Esophagus muscularis mucosa (tissue), 4 donors: ENCODE results near the gene INO80E. TPM values are rescaled to one million over a fixed set of nuclear protein-coding genes. Genes with fewer than 3 reads are reported as not detected.

Experiments used
- DNase-seq: peaks from one replicate; pipeline ENCODE4 v3.0.0-alpha.2; 2017; ENCODE audit errors: extremely low spot score
- H3K27ac ChIP-seq, 4 donors: fragments of 200-600 bp; sonication (generic); replicated peaks in 1 of 4; 1 replicate in 3 of 4; 2 replicates in 1 of 4; pipeline ENCODE4 v1.5.1; 2016 to 2019; ENCODE audit warnings: mild to moderate bottlenecking in 1 of 4
- H3K27me3 ChIP-seq, 4 donors: fragments of 200-600 bp; sonication (generic); one replicate each; pipeline versions ENCODE4 v1.5.1 to v1.6.0; 2016 to 2019
- H3K36me3 ChIP-seq, 4 donors: fragments of 200-600 bp; sonication (generic); one replicate each; pipeline ENCODE4 v1.5.1; 2016 to 2019
- H3K4me1 ChIP-seq, 4 donors: fragments of 200-600 bp; sonication (generic); one replicate each; pipeline ENCODE4 v1.5.1; 2016 to 2019
- H3K4me3 ChIP-seq, 4 donors: fragments of 200-600 bp; sonication (generic); 1 replicate in 2 of 4; 2 replicates in 2 of 4; pipeline ENCODE4 v1.5.1; 2016 to 2019; ENCODE audit warnings: mild to moderate bottlenecking in 4 of 4, moderate library complexity in 1 of 4
- H3K9me3 ChIP-seq, 4 donors: fragments of 200-600 bp; sonication (generic); 1 replicate in 3 of 4; 2 replicates in 1 of 4; pipeline ENCODE4 v1.5.1; 2016 to 2019
- CTCF ChIP-seq, 3 experiments: fragments of 200-600 bp in 2 of 3; fragments of 450-650 bp in 1 of 3; sonication (generic) in 2 of 3; IDR thresholded peaks; one replicate each; pipeline ENCODE4 v1.5.1; 2017 to 2019; ENCODE audit warnings: antibody characterized with exemption in 3 of 3, mild to moderate bottlenecking in 2 of 3, moderate library complexity in 1 of 3
- EP300 ChIP-seq: sonication (generic); formaldehyde crosslinking; IDR thresholded peaks from one replicate; pipeline ENCODE4 v1.6.1; 2017; ENCODE audit warnings: antibody characterized with exemption
- POLR2A ChIP-seq: fragments of 450-650 bp; IDR thresholded peaks from one replicate; pipeline ENCODE4 v1.6.1; 2017; ENCODE audit warnings: antibody characterized with exemption, moderate library complexity, mild to moderate bottlenecking, low read depth
- POLR2AphosphoS5 ChIP-seq, 2 donors: sonication (generic); formaldehyde crosslinking; IDR thresholded peaks; one replicate each; pipeline ENCODE4 v1.6.1; 2017; ENCODE audit warnings: antibody characterized with exemption in 2 of 2
- WGBS: methylation state at CpG from one replicate; pipeline ENCODE4 v1.1.5; 2018; 5-methylcytosine and 5-hydroxymethylcytosine counted together
- intact Hi-C: fragments of 100-400 bp; cut with DNase I; formaldehyde crosslinking; loops from one replicate; pipeline ENCODE4 v1.15.1; 2023
- total RNA-seq, 4 donors: library from RNA; depleted of rRNA; stranded (reverse); fragments of >200 nt; gene quantifications; one replicate each; pipeline versions ENCODE4 v1.1.0 to v1.2.1, GENCODE V29; 2016

The INO80E gene
- total RNA-seq, 4 donors from 2014 or later: 38.2 to 58.1 (median 43.5) TPM

DNA sequence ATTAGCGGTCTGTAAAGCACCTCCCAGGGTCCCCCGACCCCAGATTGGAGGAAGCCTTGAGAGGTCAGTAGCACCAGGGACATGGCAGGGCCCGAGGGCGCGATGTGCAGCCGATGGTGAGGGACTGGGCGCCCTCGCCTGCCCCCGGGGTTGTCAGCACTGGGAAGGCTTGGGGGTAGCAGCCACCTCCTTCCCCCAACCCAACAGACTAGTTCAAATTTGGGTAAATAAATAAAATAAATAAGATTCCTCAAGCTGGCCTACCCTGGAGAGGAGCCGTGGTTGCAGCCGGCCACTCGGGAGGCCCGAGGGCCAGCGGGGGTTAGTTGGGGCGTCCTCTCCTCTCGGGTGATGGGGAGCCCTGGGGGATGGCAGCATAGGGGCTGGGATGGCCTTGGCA lies 28.4 kb downstream of the INO80E start:
- H3K4me3 ChIP-seq: no peak overlapping the region
- peaks cover 6 to 14% (median 13%) of the 10 kb centered on the region in 4 donors for H3K4me1 ChIP-seq
- H3K27ac ChIP-seq: no peak overlapping the region
- WGBS: 88% methylated on average over 11 of the region's 16 CpGs
- TF ChIP-seq CTCF (IDR thresholded peaks at IDR 0.05): no peak
- TF ChIP-seq POLR2AphosphoS5 (IDR thresholded peaks at IDR 0.05): no peak
- TF ChIP-seq EP300: no peak
- TF ChIP-seq POLR2A: no peak
- peaks cover 0 to 46% (median 4%) of the 10 kb centered on the region in 4 donors for H3K27me3 ChIP-seq
- intact Hi-C loops: no loop called here
- DNase-seq: no peak
- no peaks in the 10 kb centered on the region for H3K36me3 ChIP-seq
- no peaks in the 10 kb centered on the region for H3K9me3 ChIP-seq

GRCh38 chr16:30025156-30025555 lies 29.1 kb downstream of the INO80E start:
- intact Hi-C loops: no loop called here
- WGBS: 82% methylated on average over 17 of the region's 20 CpGs
- H3K4me3 ChIP-seq: no peak overlapping the region
- no peaks in the 10 kb centered on the region for H3K9me3 ChIP-seq
- TF ChIP-seq CTCF (IDR thresholded peaks at IDR 0.05) (no peak), POLR2A (no peak), EP300 (no peak), POLR2AphosphoS5 (IDR thresholded peaks at IDR 0.05) (no peak)
- H3K36me3 ChIP-seq: no peaks in the 10 kb centered on the region
- no peak overlapping the region for H3K27ac ChIP-seq
- H3K4me1 ChIP-seq: peaks cover 6 to 14% (median 13%) of the 10 kb centered on the region in 4 donors
- no peak for DNase-seq
- peaks cover 0 to 53% (median 11%) of the 10 kb centered on the region in 4 donors for H3K27me3 ChIP-seq

DNA sequence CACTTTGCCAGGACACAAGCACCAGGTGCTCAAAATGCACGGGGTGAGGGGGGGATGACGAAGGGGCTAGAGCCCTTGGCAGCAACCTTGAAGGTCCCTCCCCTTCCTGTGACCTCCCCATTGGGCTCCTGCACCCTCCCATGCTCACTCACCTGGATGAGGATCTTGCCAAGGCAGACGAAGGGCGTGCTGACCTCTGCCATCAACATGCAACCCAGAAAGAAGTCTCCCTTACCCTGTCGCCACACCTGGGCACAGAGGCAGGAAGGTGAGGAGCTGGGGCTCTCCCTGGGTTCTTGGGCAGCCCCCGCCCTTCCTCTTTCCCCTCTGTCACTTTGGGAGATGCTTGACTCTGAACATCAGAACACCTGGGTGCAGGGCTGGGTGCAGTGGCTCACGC lies 29.5 kb downstream of the INO80E start:
- TF ChIP-seq CTCF (IDR thresholded peaks at IDR 0.05) (no peak), EP300 (no peak), POLR2A (no peak), POLR2AphosphoS5 (IDR thresholded peaks at IDR 0.05) (no peak)
- intact Hi-C loops: no loop called here
- H3K27me3 ChIP-seq: peaks cover 0 to 58% (median 16%) of the 10 kb centered on the region in 4 donors
- WGBS: no CpG with 5 or more reads among the region's 7 CpGs
- no peaks in the 10 kb centered on the region for H3K9me3 ChIP-seq
- H3K4me1 ChIP-seq: peaks cover 6 to 18% (median 15%) of the 10 kb centered on the region in 4 donors
- no peak for DNase-seq
- H3K27ac ChIP-seq: no peak overlapping the region
- no peak overlapping the region for H3K4me3 ChIP-seq
- H3K36me3 ChIP-seq: no peaks in the 10 kb centered on the region

DNA sequence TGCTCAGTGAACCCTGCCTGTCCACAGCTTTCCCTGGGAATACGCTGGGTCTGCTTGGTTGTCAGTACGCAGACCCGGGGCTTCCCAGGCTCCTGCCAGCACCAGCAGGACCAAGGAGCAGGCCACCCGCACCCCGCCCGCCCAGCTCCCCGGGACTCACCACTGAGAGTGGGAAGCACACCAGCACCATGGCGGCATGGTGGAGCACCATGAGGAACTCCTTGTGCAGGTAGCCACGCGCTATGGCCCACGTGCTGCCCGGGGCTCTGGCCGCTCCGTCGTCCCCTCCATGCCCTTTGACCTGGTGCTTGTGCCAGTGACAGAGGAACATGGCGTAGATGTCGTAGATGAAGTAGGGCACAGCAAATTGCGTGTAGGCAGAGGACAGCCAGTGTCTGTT lies 30.4 kb downstream of the INO80E start:
- whole genome bisulfite sequencing: 84% methylated on average over 16 of the region's 18 CpGs
- Histone ChIP-seq H3K27me3 (peaks cover 0 to 66% (median 24%) of the 10 kb centered on the region in 4 donors), H3K9me3 (no peaks in the 10 kb centered on the region), H3K36me3 (no peaks in the 10 kb centered on the region), H3K4me3 (no peak overlapping the region), H3K4me1 (peaks cover 10 to 18% (median 16%) of the 10 kb centered on the region in 4 donors), H3K27ac (no peak overlapping the region)
- DNase-seq: no peak
- intact Hi-C loops: no loop called here
- no peak for TF ChIP-seq POLR2AphosphoS5 (IDR thresholded peaks at IDR 0.05)
- no peak for TF ChIP-seq EP300
- TF ChIP-seq CTCF (IDR thresholded peaks at IDR 0.05): no peak
- TF ChIP-seq POLR2A: no peak
